ENCODE results near the gene KCNMA1.

- TF ChIP-seq CTCF (IDR thresholded peaks at IDR 0.05) (no peak), EZH2 (IDR thresholded peaks at IDR 0.05; ENCODE audit: borderline replicate concordance, insufficient read depth, low read depth, low read length, poor library complexity, severe bottlenecking) (no peak)
Measured at GRCh38 chr10:77139252-77140160, 498.1 kb downstream of the KCNMA1 start.

Data from B cell (primary cell).